GM12878 (cell line): ENCODE data around the gene HTR1D. TPM values are rescaled to one million over a fixed set of nuclear protein-coding genes. Genes with fewer than 3 reads are reported as not detected.

Source experiments
- ATAC-seq: fragments of 200-7000 bp; cut with Tn5 transposase; 3 replicates; pipeline ENCODE4 v1.9.1; 2020; ENCODE audit warnings: mild to moderate bottlenecking, moderate library complexity
- BruUV-seq: library from RNA; stranded (reverse); fragments of 400-500 nt; replicated peaks from 2 replicates; lab custom pipeline; 2021; lab: Mats Ljungman, UMichigan
- CTCF ChIA-PET: fragments of 300-600 bp; sonication (Branson Sonifier 250); formaldehyde crosslinking; extraction: SDS; loops from one replicate; lab custom pipeline; 2021; ENCODE audit warnings: inconsistent platforms; lab: Yijun Ruan, JAX
- POLR2A ChIA-PET: fragments of 350-600 bp; formaldehyde crosslinking; extraction: SDS; loops from one replicate; lab custom pipeline; 2021; ENCODE audit warnings: inconsistent platforms; lab: Charles Lee
- RAD21 ChIA-PET: fragments of 300-600 bp; sonication (Branson Sonifier 250); formaldehyde crosslinking; loops from one replicate; lab custom pipeline; 2023; ENCODE audit warnings: antibody characterized with exemption; ENCODE audit not compliant: unreplicated experiment; lab: Charles Lee
- SMC1A ChIA-PET: fragments of 300-600 bp; sonication (Branson Sonifier 250); formaldehyde crosslinking; loops from one replicate; lab custom pipeline; 2023; ENCODE audit not compliant: unreplicated experiment, uncharacterized antibody; lab: Charles Lee
- DNase-seq: peaks from one replicate; pipeline ENCODE4 v3.0.0-alpha.2; 2011; ENCODE audit warnings: low read depth, low spot score
- FAIRE-seq: peaks from 3 replicates; lab custom pipeline; 2011; peaks lifted over from hg19 to GRCh38; lab: Jason Lieb, UNC
- H2AFZ ChIP-seq: 2 replicates; pipeline ENCODE4 v1.6.0; 2011; ENCODE audit warnings: low read depth, low read length, control low read depth; ENCODE audit not compliant: control insufficient read depth
- H3K27ac ChIP-seq: 2 replicates; pipeline ENCODE4 v1.5.1; 2011; ENCODE audit warnings: control low read depth; ENCODE audit not compliant: control insufficient read depth, insufficient read depth
- H3K27me3 ChIP-seq, 2 experiments: replicated peaks in 1 of 2; 2 replicates each; pipeline versions ENCODE4 v1.6.0 to v1.6.1; 2011; ENCODE audit warnings: low read length in 1 of 2; ENCODE audit not compliant: control insufficient read depth in 2 of 2, insufficient read depth in 2 of 2
- H3K36me3 ChIP-seq, 2 experiments: 2 replicates each; pipeline ENCODE4 v1.5.1; 2011; ENCODE audit warnings: low read length in 1 of 2; ENCODE audit not compliant: control insufficient read depth in 2 of 2, insufficient read depth in 2 of 2
- H3K4me1 ChIP-seq: 2 replicates; pipeline ENCODE4 v1.6.1; 2011; ENCODE audit warnings: mild to moderate bottlenecking, low read length, moderate library complexity, mixed read lengths; ENCODE audit not compliant: control insufficient read depth, insufficient read depth
- H3K4me2 ChIP-seq: 2 replicates; pipeline ENCODE4 v1.6.0; 2011; ENCODE audit warnings: control low read depth; ENCODE audit not compliant: control insufficient read depth, insufficient read depth
- H3K4me3 ChIP-seq: fragments of 200-600 bp; sonication (generic); 2 replicates; pipeline ENCODE4 v1.5.1; 2016
- H3K79me2 ChIP-seq: 2 replicates; pipeline ENCODE4 v1.6.0; 2011; ENCODE audit warnings: low read length; ENCODE audit not compliant: control insufficient read depth, insufficient read depth
- H3K9ac ChIP-seq: 2 replicates; pipeline ENCODE4 v1.8.0; 2011; ENCODE audit warnings: low read length, control low read depth, mixed read lengths; ENCODE audit not compliant: control insufficient read depth, insufficient read depth
- H3K9me3 ChIP-seq: replicated peaks from 3 replicates; pipeline ENCODE4 v1.5.1; 2011; ENCODE audit warnings: mild to moderate bottlenecking, low read length; ENCODE audit not compliant: control insufficient read depth, insufficient read depth
- H4K20me1 ChIP-seq: 2 replicates; pipeline ENCODE4 v1.6.0; 2011; ENCODE audit not compliant: control insufficient read depth, insufficient read depth
- CUX1 ChIP-seq: IDR thresholded peaks from 2 replicates; pipeline ENCODE4 v1.6.1; 2012; ENCODE audit warnings: improper control_type of control experiment, low read depth, low read length; ENCODE audit not compliant: insufficient replicate concordance
- E2F4 ChIP-seq: IDR thresholded peaks from 2 replicates; pipeline ENCODE4 v1.6.1; 2012; ENCODE audit warnings: low read depth, low read length, improper control_type of control experiment
- IKZF1 ChIP-seq: fragments of 450-650 bp; conservative IDR thresholded peaks from 2 replicates; pipeline ENCODE4 v1.6.1; 2017; ENCODE audit warnings: antibody characterized with exemption, mild to moderate bottlenecking
- PML ChIP-seq: IDR thresholded peaks from 2 replicates; pipeline ENCODE4 v1.6.1; 2012; ENCODE audit warnings: low read length, inconsistent platforms
- SMAD1 ChIP-seq: fragments of 450-650 bp; IDR thresholded peaks from 2 replicates; pipeline ENCODE4 v1.6.1; 2018; ENCODE audit warnings: mild to moderate bottlenecking, low read depth; ENCODE audit not compliant: partially characterized antibody
- SUZ12 ChIP-seq: fragments of 200-600 bp; sonication (generic); IDR thresholded peaks from one replicate; pipeline ENCODE4 v1.6.1; 2018; ENCODE audit warnings: antibody characterized with exemption, mild to moderate bottlenecking; ENCODE audit not compliant: unreplicated experiment
- TCF7 ChIP-seq: IDR thresholded peaks from 2 replicates; pipeline ENCODE4 v1.6.1; 2014; ENCODE audit warnings: antibody characterized with exemption, borderline replicate concordance
- YY1 ChIP-seq: IDR thresholded peaks from 2 replicates; pipeline ENCODE4 v1.6.1; 2011; ENCODE audit warnings: low read depth, mild to moderate bottlenecking, low read length
- ZBED1 ChIP-seq: IDR thresholded peaks from 2 replicates; pipeline ENCODE4 v1.6.1; 2016; ENCODE audit warnings: borderline replicate concordance
- ZSCAN29 ChIP-seq: fragments of 450-650 bp; IDR thresholded peaks from 2 replicates; pipeline ENCODE4 v1.6.1; 2017; ENCODE audit warnings: mild to moderate bottlenecking, moderate library complexity
- WGBS: methylation state at CpG from one replicate; pipeline ENCODE4 v1.1.6; 2016; ENCODE audit warnings: low lambda C conversion rate; ENCODE audit not compliant: insufficient replicate concordance, insufficient coverage; ENCODE audit errors: missing lambda C conversion rate; 5-methylcytosine and 5-hydroxymethylcytosine counted together
- in situ Hi-C: fragments of 300-500 bp; cut with MboI; formaldehyde crosslinking; loops from 9 replicates; pipeline ENCODE4 v1.14.3; 2018; ENCODE audit warnings: mixed read lengths
- intact Hi-C: fragments of 100-400 bp; cut with micrococcal nuclease; formaldehyde crosslinking; loops from one replicate; pipeline ENCODE4 v1.14.2; 2022; ENCODE audit not compliant: unreplicated experiment
- polyA plus RNA-seq, 11 experiments: library from polyadenylated mRNA; depleted of rRNA in 4 of 11; unstranded in 6 of 11; stranded (reverse) in 5 of 11; fragments of >200 nt; fragmentation: Nextera tagmentation in 4 of 11; fragmentation: Illumina TruSeq in 1 of 11; extraction: Ambion mirVana in 4 of 11; extraction: Trizol in 1 of 11; gene quantifications; 1 replicate in 1 of 11; 2 replicates in 10 of 11; pipeline versions ENCODE4 v1.2.1 to v1.2.3, GENCODE V29; 2011 to 2016; ENCODE audit warnings: inconsistent platforms in 2 of 11, missing spikeins in 2 of 11, low read depth in 1 of 11
- total RNA-seq, 4 experiments: library from RNA; depleted of rRNA in 3 of 4; stranded (reverse); fragments of >200 nt in 3 of 4; fragmentation: Illumina TruSeq in 1 of 4; extraction: Trizol in 1 of 4; gene quantifications; 2 replicates each; pipeline versions ENCODE4 v1.2.1 to v1.2.3, GENCODE V29; 2013 to 2021

Gene HTR1D
- total and polyA plus RNA-seq, 10 of the 15 experiments (the other 5 are each of a cell fraction or from before 2014, with no cell fraction given) = 0.07 TPM; not detected in 9

- H3K4me2 ChIP-seq = no peak overlapping the region
- TF ChIP-seq SMAD1 (no peak), ZSCAN29 (no peak), IKZF1 (no peak), PML (no peak), E2F4 (no peak), ZBED1 (no peak), SUZ12 (no peak), YY1 (no peak), TCF7 (no peak), CUX1 (no peak)
- no peak overlapping the region for H3K9ac ChIP-seq
- ChIA-PET RAD21 (interaction anchor here (0.5 to 7.0 kb wide), 2 partner anchors 78 to 87 kb away, joined by 3 to 338 read pairs; no protein-coding TSS in a partner anchor), POLR2A (no interaction called here), CTCF (interaction anchor here (7.1 to 22.0 kb wide), 2 partner anchors 94 to 211 kb away, joined by 114 to 961 read pairs; partner anchors contain the start of gene LACTBL1), SMC1A (interaction anchor here (0.7 to 7.3 kb wide), 3 partner anchors 12 to 212 kb away, joined by 3 to 455 read pairs (median 4); no protein-coding TSS in a partner anchor)
- no peaks in the 10 kb centered on the region for H4K20me1 ChIP-seq
- no peaks in the 10 kb centered on the region for H3K9me3 ChIP-seq
- in situ Hi-C loops (loop anchor here (5.0 kb wide), 2 partner anchors 91 to 211 kb away; no protein-coding TSS in a partner anchor), intact Hi-C loops (no loop called here)
- H3K27ac ChIP-seq = no peak overlapping the region
- H2AFZ ChIP-seq = no peak overlapping the region
- DNase-seq (no peak), ATAC-seq (no peak), FAIRE-seq (no peak)
- H3K36me3 ChIP-seq = no peaks in the 10 kb centered on the region
- no peaks in the 10 kb centered on the region; the same call in 1 of the 2 replicates for H3K4me1 ChIP-seq
- H3K79me2 ChIP-seq = no peaks in the 10 kb centered on the region
- BruUV-seq = no TSS peak
- no peak overlapping the region for H3K4me3 ChIP-seq
- H3K27me3 ChIP-seq = no peaks in the 10 kb centered on the region
- WGBS = 25% methylated on average over 6 of the region's 6 CpGs
Measured at GRCh38 chr1:23188434-23188884, 28.8 kb downstream of the HTR1D start.
